HL-60 (cell line): ENCODE measurements around the gene NR5A2.
A peak's percentile ranks its signal among the peaks of the same experiment; 100 is the strongest.

Experiments
- DNase-seq, 2 experiments: peaks; one replicate each; pipeline ENCODE4 v3.0.0-alpha.2; 2010 to 2020; ENCODE audit warnings: low read depth in 1 of 2, low spot score in 1 of 2
- H3K27ac ChIP-seq: fragments of 250-450 bp; sonication (Bioruptor Pico); replicated peaks from 2 replicates; pipeline ENCODE4 v1.5.1; 2020; ENCODE audit warnings: mild to moderate bottlenecking, moderate library complexity
- H3K27me3 ChIP-seq: fragments of 250-450 bp; sonication (Bioruptor Pico); 2 replicates; pipeline ENCODE4 v1.5.1; 2021; ENCODE audit warnings: mild to moderate bottlenecking, moderate library complexity; ENCODE audit not compliant: insufficient read depth, poor library complexity, severe bottlenecking
- H3K4me3 ChIP-seq: replicated peaks from 2 replicates; pipeline ENCODE4 v1.5.1; 2011; ENCODE audit warnings: mild to moderate bottlenecking, control low read depth, low read length; ENCODE audit not compliant: insufficient read depth
- GABPA ChIP-seq: IDR thresholded peaks from 2 replicates; pipeline ENCODE4 v1.6.1; 2012; ENCODE audit warnings: low read depth
- POLR2AphosphoS5 ChIP-seq: IDR thresholded peaks from 2 replicates; pipeline ENCODE4 v1.6.1; 2012; ENCODE audit warnings: low read depth
- REST ChIP-seq: IDR thresholded peaks from 2 replicates; pipeline ENCODE4 v1.6.1; 2012; ENCODE audit warnings: low read depth; ENCODE audit not compliant: insufficient replicate concordance
- SPI1 ChIP-seq: IDR thresholded peaks from 2 replicates; pipeline ENCODE4 v1.6.1; 2012; ENCODE audit warnings: low read depth, mild to moderate bottlenecking, borderline replicate concordance
- TF ChIP-seq, protein P1 (sequence below): IDR thresholded peaks from one replicate; pipeline ENCODE4 v1.5.1; 2011; ENCODE audit warnings: low read length, control low read depth, inconsistent platforms; ENCODE audit not compliant: insufficient read depth

The NR5A2 gene

GRCh38 chr1:200112290-200112689 lies 84.8 kb downstream of the NR5A2 start:
- no peak for TF ChIP-seq REST
- TF ChIP-seq GABPA: no peak
- TF ChIP-seq SPI1: no peak
- no peak for TF ChIP-seq POLR2AphosphoS5
- TF ChIP-seq, protein P1, sequence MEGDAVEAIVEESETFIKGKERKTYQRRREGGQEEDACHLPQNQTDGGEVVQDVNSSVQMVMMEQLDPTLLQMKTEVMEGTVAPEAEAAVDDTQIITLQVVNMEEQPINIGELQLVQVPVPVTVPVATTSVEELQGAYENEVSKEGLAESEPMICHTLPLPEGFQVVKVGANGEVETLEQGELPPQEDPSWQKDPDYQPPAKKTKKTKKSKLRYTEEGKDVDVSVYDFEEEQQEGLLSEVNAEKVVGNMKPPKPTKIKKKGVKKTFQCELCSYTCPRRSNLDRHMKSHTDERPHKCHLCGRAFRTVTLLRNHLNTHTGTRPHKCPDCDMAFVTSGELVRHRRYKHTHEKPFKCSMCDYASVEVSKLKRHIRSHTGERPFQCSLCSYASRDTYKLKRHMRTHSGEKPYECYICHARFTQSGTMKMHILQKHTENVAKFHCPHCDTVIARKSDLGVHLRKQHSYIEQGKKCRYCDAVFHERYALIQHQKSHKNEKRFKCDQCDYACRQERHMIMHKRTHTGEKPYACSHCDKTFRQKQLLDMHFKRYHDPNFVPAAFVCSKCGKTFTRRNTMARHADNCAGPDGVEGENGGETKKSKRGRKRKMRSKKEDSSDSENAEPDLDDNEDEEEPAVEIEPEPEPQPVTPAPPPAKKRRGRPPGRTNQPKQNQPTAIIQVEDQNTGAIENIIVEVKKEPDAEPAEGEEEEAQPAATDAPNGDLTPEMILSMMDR: no peak
- H3K27ac ChIP-seq: no peak overlapping the region
- H3K27me3 ChIP-seq: peaks cover 8% of the 10 kb centered on the region
- DNase-seq: no peak
- H3K4me3 ChIP-seq: no peak overlapping the region

DNA sequence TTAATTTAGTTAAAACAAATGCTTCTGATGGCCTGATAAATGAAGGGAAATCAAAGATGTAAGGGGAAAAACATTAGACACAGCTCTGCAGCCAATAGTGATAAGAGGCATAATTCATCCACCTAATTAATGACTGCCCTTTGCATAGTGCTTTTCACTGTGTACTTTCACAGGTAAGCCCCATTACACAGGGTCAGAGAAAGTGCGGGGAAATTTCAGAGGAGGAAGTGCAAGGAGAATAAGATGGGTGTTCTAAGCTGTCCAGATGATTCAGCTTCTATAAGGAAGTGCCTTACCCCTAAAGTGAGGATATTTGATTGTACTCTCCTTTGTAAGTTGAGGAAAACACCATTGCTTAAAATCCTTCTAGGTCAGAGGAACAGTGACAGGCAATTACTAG lies 88.0 kb downstream of the NR5A2 start:
- Histone ChIP-seq H3K27ac (no peak overlapping the region), H3K27me3 (peaks cover 7% of the 10 kb centered on the region)

GRCh38 chr1:200116324-200116723 lies 88.8 kb downstream of the NR5A2 start:
- H3K27ac ChIP-seq: no peak overlapping the region
- TF ChIP-seq, protein P1: no peak
- TF ChIP-seq GABPA (no peak), POLR2AphosphoS5 (no peak), SPI1 (no peak), REST (no peak)
- DNase-seq: no peak
- H3K27me3 ChIP-seq: peaks cover 9% of the 10 kb centered on the region
- no peak overlapping the region for H3K4me3 ChIP-seq

More for the DNA sequence above, 88.0 kb downstream of the NR5A2 start:
- DNase-seq: no peak
- no peak overlapping the region for H3K4me3 ChIP-seq
- peak; percentile 59; the same call in 1 of the 2 replicates for TF ChIP-seq SPI1
- no peak for TF ChIP-seq REST
- no peak for TF ChIP-seq GABPA
- TF ChIP-seq, protein P1: no peak
- no peak for TF ChIP-seq POLR2AphosphoS5
